Measurements from ENCODE around the gene PURB. TPM values are rescaled to one million over a fixed set of nuclear protein-coding genes. Genes with fewer than 3 reads are reported as not detected.

PURB gene
- total and polyA plus RNA-seq, 2 experiments from 2014 or later, result 3.1 to 27.1 TPM

GRCh38 chr7:44920119-44920518, 34.8 kb upstream of the PURB start (continued):
- TF ChIP-seq ZNF462 (CRISPR knock-in tag; IDR thresholded peaks at IDR 0.05) (no peak), EZH2 (IDR thresholded peaks at IDR 0.05; ENCODE audit: low read depth, unreplicated experiment) (no peak), CTCF (conservative IDR thresholded peaks at IDR 0.05; ENCODE audit: low read depth in 2 of 2) (no peak), STAT1 (IDR thresholded peaks at IDR 0.05; ENCODE audit: unreplicated experiment) (no peak), POLR2AphosphoS5 (IDR thresholded peaks at IDR 0.05; ENCODE audit: low read depth) (no peak), NANOG (IDR thresholded peaks at IDR 0.05; ENCODE audit: borderline replicate concordance) (no peak)

GRCh38 chr7:44918029-44918428, 32.7 kb upstream of the PURB start:
- no peaks in the 10 kb centered on the region for H3K4me1 ChIP-seq (ENCODE audit: insufficient read depth)
- no peaks in the 10 kb centered on the region for H3K27me3 Mint-ChIP-seq (ENCODE audit: insufficient read depth, low read depth, poor library complexity)
- no peaks in the 10 kb centered on the region for H3K36me3 Mint-ChIP-seq (ENCODE audit: low read depth)
- no peaks in the 10 kb centered on the region for H4K20me1 ChIP-seq (replicated peaks; ENCODE audit: insufficient read depth)
- H3K27ac ChIP-seq (ENCODE audit: low read depth), result no peak overlapping the region
- no peaks in the 10 kb centered on the region for H3K79me2 ChIP-seq (replicated peaks; ENCODE audit: insufficient read depth)
- H3K9me3 Mint-ChIP-seq, result peaks cover 3% of the 10 kb centered on the region; the same call in 2 of the 3 replicates
- no peak overlapping the region for H3K4me3 Mint-ChIP-seq
- no peaks in the 10 kb centered on the region for H3K36me3 ChIP-seq (ENCODE audit: insufficient read depth)
- H3K4me3 ChIP-seq, result no peak overlapping the region
- H3K27me3 ChIP-seq (ENCODE audit: insufficient read depth), result no peaks in the 10 kb centered on the region
- no peaks in the 10 kb centered on the region for H3F3A ChIP-seq (replicated peaks; ENCODE audit: low read depth)
- no peak for ATAC-seq
- H3K9me2 ChIP-seq (ENCODE audit: insufficient read depth), result no peaks in the 10 kb centered on the region
- no peak for DNase-seq (ENCODE audit: low spot score)
- H2AFZ ChIP-seq, result no peak overlapping the region
- no peak overlapping the region for H3K27ac Mint-ChIP-seq
- H3K4me1 Mint-ChIP-seq, result peaks cover 5% of the 10 kb centered on the region
- TF ChIP-seq EZH2phosphoT487 (IDR thresholded peaks at IDR 0.05; ENCODE audit: unreplicated experiment) (no peak), CTCF (conservative IDR thresholded peaks at IDR 0.05; ENCODE audit: low read depth in 2 of 2) (no peak), EZH2 (IDR thresholded peaks at IDR 0.05; ENCODE audit: low read depth, unreplicated experiment) (no peak), ZNF331 (CRISPR knock-in tag; IDR thresholded peaks at IDR 0.05; ENCODE audit: low read depth) (no peak), STAT1 (IDR thresholded peaks at IDR 0.05; ENCODE audit: unreplicated experiment) (no peak)
- no peak overlapping the region for H3K4me2 ChIP-seq

All from GM23338 (cell line).